HG02973 (cell line): Measurements from ENCODE around the gene KCP.
"Not testable (repeated sequence)": the region's sequence is repeated elsewhere in the genome, so short reads cannot be mapped to it uniquely, and the experiment has no call there.

Experiments used
- ATAC-seq: cut with Tn5 transposase; IDR thresholded peaks from one replicate; pipeline ENCODE4 v1.9.1; 2021; ENCODE audit warnings: moderate library complexity; ENCODE audit not compliant: unreplicated experiment

The KCP gene

GRCh38 chr7:128922496-128923410 is 12.2 kb upstream of the KCP start:
- ATAC-seq: no peak

GRCh38 chr7:128921866-128922440 is 11.4 kb upstream of the KCP start:
- ATAC-seq: no peak

DNA sequence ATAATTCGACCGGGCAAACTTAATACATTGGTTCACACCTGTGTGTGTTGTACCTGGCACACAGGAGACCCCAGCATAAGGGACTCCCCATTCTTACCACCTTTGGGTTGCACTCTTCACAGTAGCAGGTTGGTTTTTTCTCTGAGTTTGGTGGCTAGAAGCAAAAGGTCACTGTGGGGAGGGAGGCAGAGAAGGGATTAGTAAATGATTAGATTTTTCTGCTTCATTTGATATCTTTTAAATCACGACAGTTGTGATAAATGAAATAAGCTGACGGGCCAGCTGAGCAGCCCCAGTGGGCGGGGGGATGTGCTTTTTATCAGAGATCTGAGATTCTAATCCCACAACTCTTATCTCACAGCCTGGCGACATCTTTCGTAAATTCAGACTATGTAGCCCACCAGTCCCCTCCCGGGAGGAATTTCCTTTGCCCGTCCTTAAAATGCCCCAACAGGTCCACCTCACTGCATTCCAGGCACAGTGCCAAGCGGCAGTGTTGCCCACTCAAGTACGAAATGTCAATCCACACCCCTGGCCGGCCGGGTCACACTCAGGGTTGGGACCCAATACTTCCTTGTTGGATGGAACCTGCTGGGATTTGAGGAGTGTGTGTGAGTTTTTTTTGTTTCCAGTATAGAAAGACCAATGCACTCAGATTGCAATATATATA is 10.5 kb upstream of the KCP start:
- no peak for ATAC-seq

DNA sequence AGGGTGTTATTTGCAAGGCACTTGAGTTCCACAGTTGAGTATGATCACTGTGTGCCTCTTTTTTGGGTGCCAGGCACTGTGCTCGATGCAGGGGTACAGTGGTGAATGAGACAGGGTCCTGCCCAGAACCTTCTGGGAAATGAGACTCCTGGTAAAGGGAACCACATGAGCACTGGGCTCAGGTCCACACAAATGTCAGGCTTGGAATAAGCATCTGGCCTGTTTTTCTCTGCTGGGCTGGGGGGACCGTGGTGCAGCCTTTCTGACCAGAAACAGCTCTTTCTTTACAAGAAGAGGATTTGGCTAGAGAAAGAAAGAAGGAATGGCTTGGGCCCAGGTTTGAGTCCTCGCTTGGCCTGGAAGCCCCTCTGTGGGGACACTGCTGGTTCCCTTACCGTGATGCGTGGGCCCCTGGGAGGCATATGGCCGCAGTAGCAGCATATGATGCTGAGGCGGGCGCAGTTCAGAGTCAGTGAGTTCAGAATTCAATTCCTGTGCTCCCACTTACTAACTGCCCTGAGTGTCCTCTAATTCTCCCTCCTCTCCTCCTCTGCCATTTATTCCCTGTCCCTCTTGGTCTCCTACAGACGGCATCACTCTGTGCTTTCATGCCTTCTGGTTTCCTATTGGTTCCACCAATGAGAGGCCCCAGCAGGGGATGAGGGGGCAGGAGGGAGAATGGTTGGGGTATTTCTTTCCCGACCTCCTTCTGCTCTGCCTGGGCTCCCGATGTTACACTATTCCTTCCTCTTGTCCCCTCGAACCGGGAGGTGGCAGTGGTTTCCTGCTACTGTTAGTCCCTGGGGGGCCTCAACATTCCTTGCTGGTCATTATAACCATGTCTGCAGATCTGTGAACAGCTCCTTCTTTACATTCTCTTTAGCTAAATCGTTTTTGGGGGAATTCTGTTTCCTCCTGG is 9.6 kb upstream of the KCP start:
- ATAC-seq: no peak

- no peak for ATAC-seq
Observed at GRCh38 chr7:128919241-128919640, 8.7 kb upstream of the KCP start.

DNA sequence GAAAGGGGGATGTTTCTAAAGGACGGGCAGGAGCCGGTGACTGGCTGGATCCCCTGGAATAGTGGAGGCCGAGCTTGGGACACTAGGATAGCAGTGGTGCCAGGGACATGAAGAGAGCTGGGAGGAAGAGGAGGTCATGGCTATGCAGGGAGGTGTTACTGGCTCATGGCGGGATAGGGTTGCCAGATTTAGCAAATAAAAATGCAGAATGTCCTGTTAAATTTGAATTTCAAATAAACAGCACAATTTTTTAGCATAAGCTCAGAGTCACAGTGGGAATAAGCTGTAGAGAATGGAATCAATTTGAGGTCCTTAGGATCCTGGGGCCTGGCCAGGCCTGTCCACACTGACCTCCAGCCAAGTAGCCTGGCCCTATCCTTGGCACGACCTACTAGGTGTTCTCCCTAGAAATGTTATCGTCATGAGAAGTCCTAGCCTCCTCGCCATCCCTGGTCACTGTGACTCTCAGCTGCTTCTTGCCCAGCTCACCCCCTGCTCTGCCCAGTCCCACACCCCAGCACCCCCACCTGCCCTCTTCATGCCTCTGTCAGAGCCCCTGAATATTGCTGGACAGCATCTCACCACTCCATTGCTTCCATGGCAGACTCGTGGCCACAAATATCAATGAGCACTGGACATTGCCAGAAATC is 7.6 kb upstream of the KCP start:
- ATAC-seq: no peak

DNA sequence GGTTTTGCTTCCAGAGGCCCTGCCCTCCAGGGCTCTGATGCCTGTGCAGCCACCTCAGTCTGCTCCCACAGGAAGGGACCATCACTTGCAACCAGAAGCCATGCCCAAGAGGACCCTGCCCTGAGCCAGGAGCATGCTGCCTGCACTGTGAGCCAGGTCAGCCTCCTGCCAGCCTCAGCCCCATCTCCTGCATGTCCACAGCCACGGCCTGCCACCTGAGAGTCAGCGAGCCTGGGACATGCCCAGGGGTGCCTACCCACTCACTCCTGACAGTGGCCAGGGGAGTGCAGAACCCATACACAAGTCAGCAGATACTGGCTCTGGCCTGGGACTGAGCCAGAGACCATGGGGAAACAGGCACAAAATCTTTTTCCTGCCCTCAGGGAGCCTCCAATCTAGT is 6.6 kb upstream of the KCP start:
- ATAC-seq: no peak

- no peak for ATAC-seq
Observed at GRCh38 chr7:128916643-128916915, 6.1 kb upstream of the KCP start.

DNA sequence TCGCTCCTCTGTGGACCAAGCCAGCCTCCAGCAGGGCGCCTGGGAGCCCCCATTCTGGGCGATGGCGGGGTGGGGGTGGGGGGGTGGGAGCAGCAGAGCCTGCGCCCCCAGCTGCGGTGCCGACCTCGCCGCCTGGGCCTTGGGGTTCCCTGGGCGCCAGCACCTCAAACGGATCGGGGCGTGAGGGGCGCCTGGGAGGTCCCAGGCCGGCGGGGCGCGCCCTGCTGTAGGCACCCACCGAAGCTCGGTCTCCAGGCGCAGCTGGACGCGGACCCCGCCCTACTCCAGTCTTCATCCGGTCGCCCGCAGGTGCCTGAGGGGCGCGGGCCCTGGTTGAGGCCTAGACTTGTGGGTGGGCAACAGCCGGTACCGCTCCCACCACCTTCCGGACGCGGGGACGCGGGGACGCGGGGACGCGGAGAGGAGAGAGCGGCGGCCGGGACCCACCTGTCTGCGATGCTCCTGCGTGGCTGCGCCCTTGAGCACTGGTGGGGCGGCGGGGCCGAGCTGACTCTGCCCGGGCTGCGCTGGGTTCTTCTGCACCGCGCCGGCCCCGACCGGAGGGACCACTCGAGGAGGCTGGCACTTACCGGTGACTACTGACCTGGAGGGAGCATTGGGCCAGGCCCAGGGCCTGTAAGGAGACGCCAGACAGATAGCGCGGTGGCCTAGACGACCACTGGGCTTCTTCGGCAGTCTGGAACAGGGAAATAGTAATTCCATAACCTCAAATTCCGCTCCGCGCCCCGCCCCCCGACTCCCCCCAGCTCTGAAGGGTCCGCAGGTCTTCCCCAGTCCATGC is 5.5 kb upstream of the KCP start:
- ATAC-seq: no peak

DNA sequence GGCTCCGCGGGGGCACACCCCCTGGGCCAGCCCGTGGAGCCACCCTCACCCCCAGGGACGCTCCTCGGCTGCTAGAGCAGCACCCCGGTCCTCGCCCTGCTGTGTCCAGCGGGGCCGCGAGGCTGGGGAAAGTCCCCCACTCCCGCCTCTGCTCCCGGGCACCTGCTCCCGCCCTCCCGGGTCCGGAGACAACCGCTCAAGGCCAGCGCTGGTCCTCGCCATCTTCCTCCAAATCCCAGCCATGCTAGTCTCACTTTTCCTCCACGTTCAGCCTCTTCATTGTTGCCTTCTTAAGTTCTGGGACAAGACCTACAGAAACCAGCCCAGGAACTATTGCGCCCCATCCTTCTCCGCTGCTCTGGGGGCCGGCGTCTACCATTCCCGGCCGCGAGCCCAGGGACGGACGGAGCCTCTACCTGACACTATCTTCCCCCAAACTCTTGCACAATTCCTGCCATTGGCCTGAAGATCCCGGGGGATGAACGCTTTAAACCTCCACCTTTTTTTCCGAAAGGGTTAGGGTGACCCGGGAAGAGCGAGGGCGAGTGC is 4.8 kb upstream of the KCP start:
- no peak for ATAC-seq

GRCh38 chr7:128914566-128915151 is 4.2 kb upstream of the KCP start:
- ATAC-seq: no peak

DNA sequence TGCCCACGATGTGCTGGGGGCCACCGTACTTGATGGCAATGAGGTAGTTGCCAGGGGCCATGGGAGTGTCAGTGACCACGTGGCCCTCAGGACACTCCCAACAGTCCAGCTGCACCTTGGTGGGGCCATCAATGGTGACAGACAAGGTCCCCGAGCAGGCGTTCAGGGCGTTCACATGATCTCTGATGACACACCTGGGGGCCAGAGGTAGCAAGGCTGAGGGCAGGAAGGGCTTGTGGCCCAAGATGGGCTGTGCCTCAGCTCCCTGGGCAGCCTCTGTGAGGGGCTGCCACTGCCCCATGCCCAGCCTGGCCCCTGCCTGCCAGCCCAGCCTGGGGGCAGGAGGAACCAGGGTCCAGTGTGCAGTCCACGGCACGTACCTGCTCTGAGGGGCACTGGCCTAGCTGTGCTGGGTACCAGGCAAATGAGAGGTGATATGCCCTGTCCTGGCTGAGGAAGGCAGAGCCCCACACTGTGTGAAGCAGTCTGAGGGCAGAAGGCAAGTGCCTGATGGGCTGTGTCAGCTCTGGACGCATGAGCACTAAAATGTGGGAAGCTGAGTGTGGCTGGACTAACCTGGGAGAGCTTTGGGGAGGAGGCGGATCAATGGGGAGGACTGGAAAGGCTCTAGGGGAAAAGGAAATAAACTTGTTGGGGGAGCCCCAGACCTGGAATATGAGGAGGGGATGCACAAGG is 3.5 kb upstream of the KCP start:
- ATAC-seq: no peak

GRCh38 chr7:128912709-128913495 is 2.4 kb upstream of the KCP start:
- not testable (repeated sequence) for ATAC-seq

GRCh38 chr7:128912281-128912680 is 1.8 kb upstream of the KCP start:
- ATAC-seq: no peak

DNA sequence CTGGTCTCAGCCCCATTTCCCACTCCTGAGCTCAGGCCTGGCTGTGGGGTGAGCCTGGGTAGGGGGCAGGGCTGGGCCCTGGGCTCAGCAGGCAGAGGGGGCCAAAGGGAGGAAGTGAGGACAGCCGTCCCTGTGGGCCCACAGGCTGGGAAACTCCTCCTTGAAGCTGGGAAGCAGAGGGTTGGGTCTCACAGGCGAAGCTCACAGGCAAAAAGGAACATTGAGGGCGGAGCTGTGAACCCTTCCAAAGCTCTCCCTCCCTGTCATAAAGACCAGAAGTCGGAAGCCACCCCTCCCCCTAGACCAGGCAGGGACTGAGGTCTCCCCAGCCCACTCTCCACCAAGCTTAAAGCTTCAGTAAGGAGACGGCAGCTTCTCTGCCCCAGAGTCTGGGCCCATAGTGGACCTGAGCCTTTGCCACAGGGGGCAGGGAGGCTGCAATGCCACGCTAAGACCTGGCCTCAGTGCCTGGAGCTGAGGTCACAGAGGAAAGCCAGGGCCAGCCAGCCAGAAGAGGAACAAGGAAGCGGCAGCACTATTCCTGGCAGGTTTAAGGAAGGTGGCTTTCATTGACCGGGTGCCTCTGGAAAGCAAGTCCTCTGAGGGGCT is 1.0 kb upstream of the KCP start:
- ATAC-seq: no peak

DNA sequence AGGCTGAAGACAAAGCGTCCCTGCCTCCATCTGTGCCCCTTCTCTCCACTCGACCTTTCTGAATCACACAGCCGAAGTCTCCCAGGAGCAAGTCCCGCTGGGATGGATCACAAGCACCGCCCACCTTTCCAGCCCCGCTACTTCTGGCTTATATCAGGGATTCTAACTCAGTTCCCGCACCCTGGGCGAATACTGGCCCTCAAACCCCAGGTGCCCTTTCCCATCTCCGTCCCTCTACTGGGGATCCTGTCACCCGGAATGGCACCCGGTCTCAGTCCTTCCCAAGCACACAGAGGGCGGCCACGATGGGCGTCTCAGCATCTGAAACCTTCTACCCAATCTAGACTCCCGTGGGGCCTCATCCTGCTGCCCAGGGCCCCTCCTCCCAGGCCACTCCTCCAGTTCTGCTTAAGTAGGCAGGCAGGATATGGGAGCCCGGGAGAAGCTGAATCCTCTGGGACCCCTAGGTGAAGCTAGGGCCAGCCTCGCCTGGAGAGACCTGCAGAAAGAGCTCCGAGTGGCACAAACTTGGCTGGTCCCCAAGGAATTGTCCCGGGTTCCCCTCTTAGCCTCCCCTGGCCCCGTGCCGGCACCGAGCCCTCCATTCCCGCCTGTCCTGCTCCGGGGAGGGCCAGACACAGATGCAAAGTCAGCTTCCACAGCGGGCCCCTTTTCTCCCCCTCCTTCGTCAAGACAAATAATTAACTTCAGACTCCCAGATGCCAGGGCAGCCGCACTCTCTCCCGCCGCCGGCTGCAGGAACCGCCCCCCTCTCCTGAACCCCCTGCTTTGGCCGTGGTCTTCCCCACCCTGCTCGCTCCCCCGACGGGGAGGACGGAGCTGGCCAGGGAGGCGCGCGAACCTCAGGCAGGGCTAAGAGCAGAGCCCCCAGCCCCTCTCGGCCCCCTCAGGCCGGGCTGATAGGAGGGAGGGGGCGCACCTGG is 612 bp downstream of the KCP start:
- ATAC-seq: no peak
